Panc1 (cell line): Measurements from ENCODE around the gene VASH2.

Experiments
- CTCF ChIP-seq: fragments of 450-650 bp; IDR thresholded peaks from 2 replicates; pipeline ENCODE4 v1.5.1; 2017; ENCODE audit warnings: mild to moderate bottlenecking
- REST ChIP-seq, 2 experiments: IDR thresholded peaks; 2 replicates each; pipeline ENCODE4 v1.6.1; 2011 to 2012; ENCODE audit warnings: low read depth in 2 of 2, control low read depth in 1 of 2, low read length in 1 of 2, mild to moderate bottlenecking in 1 of 2, moderate library complexity in 1 of 2; ENCODE audit not compliant: insufficient read depth in 1 of 2

GRCh38 chr1:212918824-212919223, 31.5 kb upstream of the VASH2 start:
- TF ChIP-seq CTCF, result no peak
- TF ChIP-seq REST (IDR thresholded peaks at IDR 0.05; ENCODE audit: insufficient read depth in 1 of 2, low read depth in 2 of 2, low read length in 1 of 2), result no peak
